HG03097 (cell line): ENCODE data around the gene SLC22A23.

Source experiments
- ATAC-seq: cut with Tn5 transposase; IDR thresholded peaks from one replicate; pipeline ENCODE4 v1.9.1; 2021; ENCODE audit not compliant: unreplicated experiment, low FRiP score

The SLC22A23 gene

DNA sequence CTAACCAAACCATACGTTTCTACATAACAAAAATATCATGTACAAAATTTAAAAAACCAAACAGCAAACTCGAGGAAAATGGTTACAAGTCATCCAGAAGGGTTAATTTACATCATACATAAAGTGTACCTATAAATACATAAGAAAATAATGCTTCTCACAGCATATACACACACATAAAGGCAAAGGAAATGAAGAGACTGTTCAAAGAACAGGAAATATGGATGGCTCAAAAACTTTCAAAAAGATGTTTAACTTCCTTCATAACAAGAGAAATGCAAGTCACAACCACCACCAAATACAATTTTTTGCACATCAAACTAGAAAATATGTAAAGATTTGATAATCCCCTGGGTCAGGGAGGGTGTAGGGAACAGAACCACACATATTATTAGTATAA is 7.5 kb downstream of the SLC22A23 start:
- no peak for ATAC-seq

DNA sequence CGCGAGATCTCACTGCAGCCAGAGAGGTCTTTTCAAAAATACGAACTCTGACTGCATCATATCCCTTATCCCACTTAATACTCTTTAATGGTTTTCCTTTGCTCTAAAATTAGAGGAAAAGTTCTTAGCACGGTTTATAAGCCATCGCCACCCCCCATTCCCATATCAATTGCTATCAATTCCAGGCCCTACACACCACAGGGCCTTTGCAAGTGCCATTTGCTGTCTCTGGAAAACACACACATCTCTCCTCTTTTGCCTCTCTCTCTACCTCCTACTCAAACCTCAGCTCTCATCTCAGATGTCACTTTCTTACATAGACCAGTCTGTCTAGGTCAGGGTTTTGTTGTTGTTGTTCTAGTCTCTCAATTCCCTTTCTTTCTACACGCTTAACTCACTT is 9.8 kb downstream of the SLC22A23 start:
- no peak for ATAC-seq

DNA sequence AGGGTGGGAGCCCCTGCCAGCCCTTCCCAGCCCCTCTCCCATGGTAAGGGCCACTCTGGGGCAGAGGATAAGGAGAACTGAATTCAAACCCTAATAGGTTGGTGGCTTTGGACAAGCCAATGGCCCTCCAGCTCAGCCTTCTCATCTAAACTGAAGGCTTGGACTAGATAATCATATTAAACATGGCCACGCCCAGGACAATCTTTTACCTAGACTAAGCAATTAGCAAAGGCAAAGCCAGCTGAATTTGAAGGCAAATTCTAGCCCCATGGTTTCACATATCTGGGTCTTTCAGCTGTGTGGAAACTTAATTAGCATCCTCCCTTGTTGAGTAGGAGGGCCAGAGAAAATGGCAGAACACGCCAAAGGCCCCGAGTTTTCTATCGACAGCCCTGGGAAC is 10.7 kb downstream of the SLC22A23 start:
- no peak for ATAC-seq

DNA sequence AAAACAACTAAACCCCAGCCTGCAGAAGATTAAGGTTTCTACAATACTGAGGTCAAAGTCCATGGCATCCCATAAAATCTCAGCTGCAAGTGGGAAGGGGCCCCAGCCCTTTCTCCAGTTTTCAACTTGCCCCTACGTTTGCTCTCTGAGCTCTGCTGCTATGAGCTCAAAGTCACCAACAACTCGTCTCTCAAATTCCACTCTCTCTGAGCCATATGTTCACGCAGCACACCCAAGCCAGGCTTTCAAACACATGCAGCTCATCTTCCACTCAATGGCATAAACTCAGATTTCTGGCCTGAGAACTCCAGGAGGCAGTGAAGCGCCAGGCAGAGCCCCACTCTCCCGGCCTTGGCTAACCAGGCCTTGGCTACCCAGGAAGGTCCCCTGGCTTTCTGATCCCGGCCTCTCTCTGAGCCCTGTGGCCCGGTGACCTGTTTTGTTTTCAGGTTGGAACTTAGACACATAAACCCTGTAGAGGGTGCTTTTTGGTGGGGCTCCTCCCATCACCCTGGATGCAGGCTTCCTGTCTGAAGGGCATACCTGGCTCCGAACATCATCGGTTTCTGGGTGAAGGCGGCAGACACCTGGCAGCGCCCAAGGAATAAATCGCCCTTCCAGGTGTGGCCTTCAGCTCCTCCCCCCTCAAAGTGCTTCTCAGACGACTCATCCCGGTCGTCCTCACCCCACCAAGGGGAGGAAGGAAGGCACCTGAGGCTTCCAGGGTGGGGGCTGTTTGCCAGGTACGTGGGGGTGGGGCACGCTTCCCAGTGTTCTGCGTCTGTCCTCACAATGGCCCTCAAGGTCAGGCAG is 12.4 kb downstream of the SLC22A23 start:
- ATAC-seq, result no peak

DNA sequence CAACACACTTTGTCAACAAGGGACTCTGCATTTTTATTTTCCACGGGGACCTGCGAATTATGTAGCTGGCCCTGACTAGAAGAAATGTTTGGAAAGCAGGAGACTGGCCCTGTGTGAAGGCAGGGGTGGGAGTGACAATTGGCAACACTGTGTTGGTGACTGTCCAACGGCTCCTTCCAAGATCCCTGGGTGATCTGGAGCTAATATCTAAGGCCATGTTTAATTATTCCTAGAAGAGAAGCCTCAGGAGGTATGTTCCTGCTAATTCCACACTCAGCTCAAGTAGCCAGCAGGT is 13.7 kb downstream of the SLC22A23 start:
- no peak for ATAC-seq

DNA sequence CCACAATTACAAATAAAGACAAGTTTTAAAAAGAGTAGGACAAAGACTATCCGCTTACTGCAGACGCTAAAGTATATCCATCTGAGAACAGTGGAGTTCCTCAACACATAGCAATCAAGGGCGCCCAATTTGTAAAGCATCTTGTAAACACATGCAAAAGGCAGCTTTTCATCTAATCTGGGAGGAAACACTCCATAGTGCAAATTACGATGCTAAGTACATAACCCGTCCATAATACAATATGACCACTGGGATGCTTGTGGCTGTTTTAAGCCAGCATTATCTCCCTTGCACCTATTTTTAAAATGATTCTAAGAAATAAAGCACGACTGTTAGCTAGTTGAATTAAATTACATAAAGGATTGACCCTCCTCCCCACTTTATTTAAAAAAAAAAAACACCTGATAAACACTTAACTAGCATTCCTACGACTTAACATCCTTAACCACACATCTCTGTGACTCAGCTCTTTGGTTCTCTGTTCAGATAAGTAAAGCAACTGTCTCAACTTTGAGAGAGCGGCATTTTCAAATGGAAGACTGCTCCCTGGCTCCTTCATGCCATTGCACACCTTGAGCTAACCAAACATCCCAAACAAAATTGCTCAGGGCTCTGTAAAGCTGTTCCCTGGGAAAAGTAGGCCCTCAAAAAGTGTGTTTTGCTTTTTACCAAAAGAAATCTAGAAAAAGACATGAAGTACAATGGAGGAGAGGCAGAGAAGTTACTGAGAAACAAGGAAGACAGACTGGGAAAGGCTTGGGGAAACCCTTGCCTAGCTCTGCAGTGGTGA is 14.2 kb downstream of the SLC22A23 start:
- no peak for ATAC-seq

DNA sequence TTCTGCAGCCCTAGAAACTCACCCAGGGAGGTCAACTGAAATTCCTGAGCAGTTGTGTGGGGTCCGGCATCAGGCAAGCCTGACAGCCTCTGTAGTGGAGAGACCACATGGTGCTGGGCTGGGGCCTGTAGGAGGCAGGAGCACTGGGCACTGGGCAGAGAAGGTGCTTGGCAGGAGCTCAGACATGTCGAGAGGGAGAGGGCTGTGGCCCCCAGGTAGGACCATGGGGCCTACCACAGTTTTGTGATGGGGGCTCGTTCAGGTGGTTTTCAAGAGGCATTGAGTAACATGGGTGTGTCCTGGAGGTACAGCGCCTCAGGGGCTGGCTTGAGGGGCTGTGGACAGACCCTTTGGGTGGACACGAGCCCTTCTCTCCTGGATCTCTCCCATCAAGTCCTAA is 15.9 kb downstream of the SLC22A23 start:
- no peak for ATAC-seq

DNA sequence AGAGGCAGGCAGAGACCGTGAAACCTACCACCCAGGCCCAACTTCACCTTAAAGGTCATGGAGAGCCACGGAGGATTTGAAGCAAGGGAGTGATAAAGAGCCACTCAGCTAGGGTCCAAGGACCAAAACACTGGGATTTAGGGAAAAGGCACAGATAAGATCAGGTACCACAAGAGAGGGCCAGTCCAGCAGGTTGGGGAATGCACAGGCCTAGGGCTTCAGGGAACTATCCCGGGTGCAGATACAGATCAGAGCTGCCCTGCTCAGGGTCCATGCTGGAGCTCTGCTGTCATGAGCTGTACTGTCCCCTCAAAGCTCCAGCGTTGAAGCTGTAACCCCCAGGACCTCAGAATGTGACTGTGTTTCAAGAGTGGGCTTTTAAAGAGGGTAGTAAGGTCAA is 16.9 kb downstream of the SLC22A23 start:
- no peak for ATAC-seq

DNA sequence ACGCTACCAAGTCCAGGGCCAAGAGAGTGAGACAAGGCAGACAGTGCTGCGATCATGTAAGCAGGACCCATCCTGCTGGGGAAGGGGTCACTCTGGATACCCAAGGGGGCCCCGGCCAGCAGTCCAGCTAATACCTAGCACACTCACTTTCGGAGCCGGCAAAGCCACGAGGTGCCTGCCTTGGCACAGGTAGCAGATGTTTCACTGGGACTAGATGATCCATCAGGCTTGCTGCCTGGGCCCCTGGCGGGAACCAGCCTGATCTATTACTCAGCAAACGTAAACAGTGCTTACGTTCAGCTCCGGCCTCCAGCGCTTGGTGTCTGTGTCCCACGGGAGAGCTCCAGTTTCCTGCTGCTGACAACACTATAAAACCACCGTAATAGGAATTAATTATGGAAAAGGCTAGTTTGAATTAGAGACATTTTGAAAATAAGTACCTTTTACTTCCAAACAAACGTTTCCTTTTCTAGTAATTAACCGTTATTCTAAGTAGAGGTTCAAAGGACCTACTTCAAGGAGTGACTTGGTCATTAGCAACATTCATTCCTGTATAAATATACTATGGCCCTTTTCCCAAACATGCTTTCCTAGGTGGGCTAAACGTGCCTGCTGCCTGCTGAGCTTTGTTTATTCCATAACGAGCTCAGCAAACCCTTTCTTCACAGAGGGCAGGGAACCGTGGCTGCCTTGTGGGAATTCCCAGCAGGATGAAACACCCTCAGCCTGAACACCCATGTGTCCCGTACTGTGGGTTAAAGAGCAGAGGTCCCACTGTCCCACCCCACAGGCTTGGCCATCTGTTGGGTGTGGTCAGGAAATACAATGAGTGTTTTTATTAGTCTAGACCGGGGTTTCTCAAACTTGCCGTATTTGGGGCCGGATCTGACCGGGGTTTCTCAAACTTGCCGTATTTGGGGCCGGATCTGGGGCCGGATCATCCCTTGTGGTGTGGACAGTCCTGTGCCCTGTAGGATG is 18.4 kb downstream of the SLC22A23 start:
- no peak for ATAC-seq

DNA sequence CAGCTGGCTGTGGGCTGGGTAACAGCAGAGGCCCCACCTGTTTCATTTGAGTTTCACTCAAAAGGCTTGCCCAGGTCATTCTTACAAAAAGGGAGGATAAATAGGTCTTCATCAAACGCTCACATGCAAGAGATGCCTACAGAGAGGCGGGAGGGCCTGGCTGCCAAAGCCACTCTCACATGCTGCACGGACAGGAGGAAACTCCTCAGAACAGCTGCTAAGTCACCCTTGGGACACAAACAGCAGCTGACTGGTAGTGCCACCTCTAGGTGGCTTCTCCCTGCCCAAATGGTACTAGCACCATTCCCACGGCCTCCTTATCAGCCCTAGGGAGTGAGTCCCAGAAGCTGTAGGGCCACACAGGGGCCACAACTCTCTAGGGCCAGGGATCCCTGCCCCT is 23.8 kb downstream of the SLC22A23 start:
- no peak for ATAC-seq

DNA sequence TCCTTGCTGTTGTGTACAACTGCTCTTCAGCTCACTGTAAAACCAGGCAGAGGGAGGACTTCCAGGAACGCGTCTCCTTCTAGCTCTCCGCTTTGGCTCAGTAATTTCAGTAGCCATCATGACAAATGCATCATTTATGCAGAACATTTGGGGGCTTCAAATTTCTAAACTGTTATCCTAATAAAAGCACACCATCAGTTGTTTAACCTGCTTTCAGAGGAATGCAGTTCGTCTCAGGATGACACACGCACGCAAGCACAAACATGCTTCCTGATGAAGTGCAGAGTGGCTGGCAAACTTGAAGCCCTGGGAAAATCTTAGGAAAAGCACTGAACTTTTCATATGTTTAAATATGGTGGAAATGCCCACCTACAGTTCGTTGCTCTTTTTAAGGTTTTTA is 24.4 kb downstream of the SLC22A23 start:
- no peak for ATAC-seq

DNA sequence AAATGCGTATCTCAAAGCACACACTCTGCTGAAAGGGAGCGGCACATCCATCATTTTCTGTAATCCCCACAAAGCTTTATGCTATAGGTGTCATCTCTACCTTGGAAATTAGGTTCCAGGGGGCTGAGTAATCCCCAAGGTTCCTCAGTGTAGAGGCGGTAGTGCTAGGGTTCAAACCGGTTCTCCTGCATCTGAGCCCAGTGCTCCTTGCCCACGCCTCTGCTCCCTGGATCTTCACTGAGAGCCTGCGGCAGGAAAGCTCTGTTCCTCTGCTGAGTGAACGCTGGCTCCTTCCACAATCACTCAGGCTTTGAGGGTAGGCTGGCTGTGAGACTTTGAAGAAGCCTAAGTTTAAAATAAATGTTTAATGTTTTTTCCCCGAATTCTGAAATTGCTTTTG is 24.9 kb downstream of the SLC22A23 start:
- no peak for ATAC-seq

DNA sequence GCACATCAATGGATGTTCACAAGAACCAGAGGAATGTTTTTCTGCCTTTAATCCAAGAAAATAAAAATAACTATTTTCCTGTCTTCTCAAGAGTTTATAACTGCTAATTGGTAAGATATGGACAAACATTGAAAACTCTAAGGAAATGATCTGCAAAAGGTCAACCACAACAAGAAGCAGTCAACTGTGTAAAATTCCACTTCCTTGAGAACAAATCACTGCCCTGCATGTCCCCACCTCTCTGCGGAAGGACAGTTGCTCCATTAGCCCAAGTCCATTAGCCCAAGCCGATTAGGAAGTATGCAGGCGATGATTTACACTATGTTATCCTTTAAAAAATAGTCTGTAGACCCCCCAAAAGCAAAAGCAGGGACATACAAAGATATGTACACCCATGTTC is 27.6 kb downstream of the SLC22A23 start:
- ATAC-seq, result no peak

DNA sequence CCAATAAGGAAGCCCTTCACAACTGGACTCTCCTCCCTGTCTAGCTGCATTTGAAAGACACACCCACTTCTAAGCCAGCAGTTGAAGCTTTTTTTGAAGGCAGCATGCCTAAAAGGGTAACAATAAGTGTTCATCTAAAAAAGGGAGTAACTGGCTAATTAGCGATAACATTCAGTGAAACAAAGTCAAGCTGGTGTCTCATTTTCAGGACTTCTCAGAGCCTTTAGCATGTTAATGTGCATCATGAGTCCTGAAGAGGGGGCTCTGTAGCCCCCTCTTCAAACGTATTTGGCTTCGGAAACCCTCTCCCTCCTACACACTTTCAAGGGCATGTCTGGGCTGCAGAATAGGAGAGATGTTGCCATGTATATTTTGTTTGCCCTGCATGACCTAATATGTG is 28.1 kb downstream of the SLC22A23 start:
- no peak for ATAC-seq

DNA sequence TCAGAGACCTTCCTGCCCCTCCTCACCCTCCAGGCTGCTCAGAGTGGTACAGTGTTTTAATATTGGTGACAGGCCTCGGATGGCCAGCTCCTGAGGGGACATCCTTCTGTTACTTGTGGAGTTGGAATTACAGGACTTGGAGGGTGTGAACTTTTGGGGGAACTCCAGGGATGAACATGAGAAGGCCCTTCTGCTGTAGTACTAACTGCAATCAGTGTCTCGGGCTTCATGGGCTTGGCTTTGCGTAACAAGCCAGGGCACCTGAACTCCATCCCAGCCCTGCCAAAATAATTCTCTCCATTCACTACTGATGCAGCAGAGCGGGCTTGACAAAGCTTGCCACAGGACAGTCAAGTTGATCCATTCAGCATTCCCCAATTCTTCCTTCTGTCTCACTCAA is 28.6 kb downstream of the SLC22A23 start:
- ATAC-seq, result no peak

DNA sequence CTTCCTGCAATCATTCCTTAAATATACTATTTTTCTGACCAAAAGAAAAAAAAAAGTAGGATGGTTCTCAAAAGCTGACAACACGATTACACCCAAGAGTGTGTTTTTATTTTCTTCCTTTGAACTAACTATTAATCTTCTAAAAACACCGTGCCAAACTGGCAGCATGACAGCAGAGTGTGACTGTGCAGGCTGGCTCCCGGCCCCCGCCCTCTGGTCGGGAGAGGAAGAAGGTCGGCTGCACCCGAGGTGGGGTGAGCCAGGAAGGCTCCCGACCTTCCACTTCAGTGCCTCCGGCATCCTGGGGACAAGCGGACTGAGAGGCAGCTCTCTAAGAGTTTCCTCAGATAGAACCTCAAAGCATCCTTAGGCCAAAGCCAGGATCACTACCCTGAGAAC is 29.2 kb downstream of the SLC22A23 start:
- no peak for ATAC-seq

DNA sequence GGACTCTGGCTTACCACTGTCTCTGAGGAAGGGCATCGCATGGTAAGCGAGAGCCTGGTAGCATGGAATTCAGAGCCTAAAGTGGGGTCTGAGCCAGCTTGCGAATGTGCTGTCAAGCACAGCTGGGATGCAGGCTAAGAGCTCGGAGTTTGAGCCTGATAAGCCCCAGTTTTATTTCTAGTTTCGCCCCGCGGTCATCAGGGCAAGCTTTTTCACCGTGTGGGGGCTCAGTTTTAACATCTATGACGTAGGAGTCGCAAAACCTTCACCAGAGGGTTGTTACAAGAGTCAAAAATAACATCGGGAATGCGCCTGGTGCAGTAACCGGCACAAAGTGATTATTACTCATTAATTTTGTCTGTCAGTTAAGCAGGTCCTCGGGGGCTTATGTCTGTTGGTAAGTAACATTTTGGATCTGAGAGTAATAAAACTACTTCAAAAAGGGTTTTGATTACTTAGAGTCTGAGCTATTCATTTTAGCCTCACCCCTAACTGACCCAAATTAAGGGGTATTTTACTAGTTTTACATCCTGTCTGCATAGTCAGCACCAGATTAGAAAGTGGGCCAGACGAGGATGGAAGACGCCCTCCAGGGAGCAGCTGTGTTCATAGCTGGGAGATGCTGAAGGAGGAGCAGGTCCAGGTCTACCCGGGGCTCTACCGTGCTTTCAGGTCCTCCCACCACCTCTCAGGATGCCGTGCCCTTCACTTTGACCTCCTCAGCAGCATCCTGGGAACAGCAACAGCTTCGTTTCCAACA is 29.7 kb downstream of the SLC22A23 start:
- no peak for ATAC-seq

DNA sequence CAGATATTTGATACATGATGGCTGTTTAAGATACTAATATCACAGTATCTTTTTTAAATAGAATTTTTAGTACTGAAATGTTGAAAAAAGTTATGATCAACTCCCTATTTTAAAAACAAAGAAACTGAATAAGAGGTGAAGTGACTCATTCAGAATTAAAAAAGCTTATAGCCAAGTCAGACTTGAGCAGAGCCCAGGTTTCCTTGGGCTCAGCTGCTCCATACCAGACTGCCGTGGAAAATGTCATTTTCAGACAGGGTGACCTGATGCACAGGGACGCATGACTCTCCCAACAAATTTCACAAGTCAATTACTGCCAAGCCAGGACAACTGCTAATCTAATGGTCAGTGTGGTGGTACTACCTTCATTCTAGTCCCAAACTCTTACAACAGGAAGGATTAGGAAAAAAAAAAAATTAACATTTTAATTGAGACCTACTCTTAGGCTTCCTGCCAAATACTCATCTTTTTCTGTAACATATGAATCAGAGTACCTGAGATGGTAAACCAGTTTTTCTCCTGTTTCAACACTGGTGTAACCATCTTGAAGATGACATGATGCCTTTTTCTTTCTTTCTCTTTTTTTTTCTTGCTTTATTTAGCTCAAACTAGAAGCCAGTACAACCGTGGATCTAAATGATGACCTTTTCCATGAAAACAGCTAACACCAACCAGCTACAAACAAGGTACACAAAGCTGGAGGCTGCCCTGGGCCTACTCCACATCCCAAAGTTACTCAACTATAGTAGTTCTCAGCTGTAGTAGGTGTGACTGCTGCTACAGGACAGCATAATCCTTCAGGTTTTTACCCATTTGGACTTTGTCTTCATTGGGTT is 30.5 kb downstream of the SLC22A23 start:
- ATAC-seq, result no peak

DNA sequence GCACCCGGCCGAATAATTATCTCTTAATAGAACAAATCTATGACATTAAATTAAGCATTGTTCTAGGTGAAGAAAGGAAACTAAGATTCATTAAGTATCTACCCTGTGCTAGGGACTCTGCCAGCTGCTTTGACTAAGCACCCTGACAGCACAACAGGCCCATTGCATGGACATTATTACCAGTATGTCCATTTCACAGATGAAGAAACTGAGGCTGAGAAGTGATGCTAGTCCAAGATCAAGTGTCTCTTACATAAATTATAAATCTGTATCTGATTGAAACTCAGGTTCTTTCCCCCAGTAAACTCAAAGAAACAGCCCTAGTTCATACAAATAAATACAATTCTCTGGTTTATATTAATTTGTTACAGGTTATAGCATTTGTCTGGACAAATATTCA is 31.3 kb downstream of the SLC22A23 start:
- no peak for ATAC-seq
